Neural cell (in vitro differentiated cells): ENCODE measurements around the gene OLFM1. TPM values are rescaled to one million over a fixed set of nuclear protein-coding genes. Genes with fewer than 3 reads are reported as not detected.

Experiments
- H2AFZ ChIP-seq: fragments of 200-600, 300-800 bp; sonication (generic), shearing (Covaris generic); 2 replicates; pipeline ENCODE4 v1.6.0; 2014; ENCODE audit warnings: low read depth, mild to moderate bottlenecking, antibody characterized with exemption, low read length, moderate library complexity
- H3F3A ChIP-seq: fragments of 200-600 bp; shearing (Covaris generic); 2 replicates; pipeline ENCODE4 v1.6.1; 2016; ENCODE audit warnings: mild to moderate bottlenecking, moderate library complexity, mixed read lengths, antibody characterized with exemption, low read length; ENCODE audit not compliant: insufficient read depth, poor library complexity, severe bottlenecking
- H3K27ac ChIP-seq: fragments of 200-600, 300-800 bp; sonication (generic), shearing (Covaris generic); 2 replicates; pipeline ENCODE4 v1.5.1; 2014; ENCODE audit warnings: mild to moderate bottlenecking, low read length, moderate library complexity
- H3K27me3 ChIP-seq: fragments of 300-800, 200-600 bp; sonication (generic), shearing (Covaris generic); 2 replicates; pipeline ENCODE4 v1.6.0; 2014; ENCODE audit warnings: mild to moderate bottlenecking, low read depth, low read length, moderate library complexity; ENCODE audit not compliant: insufficient read depth
- H3K36me3 ChIP-seq: fragments of 300-800, 200-600 bp; sonication (generic), shearing (Covaris generic); 2 replicates; pipeline ENCODE4 v1.5.1; 2014; ENCODE audit warnings: mild to moderate bottlenecking, antibody characterized with exemption, low read length, moderate library complexity; ENCODE audit not compliant: insufficient read depth
- H3K4me2 ChIP-seq: fragments of 300-800, 200-600 bp; sonication (generic), shearing (Covaris generic); 2 replicates; pipeline ENCODE4 v1.6.0; 2014; ENCODE audit warnings: mild to moderate bottlenecking, low read length
- H3K4me3 ChIP-seq: fragments of 300-800, 200-600 bp; sonication (generic), shearing (Covaris generic); 2 replicates; pipeline ENCODE4 v1.5.1; 2014; ENCODE audit warnings: mild to moderate bottlenecking, low read length, moderate library complexity
- H3K79me2 ChIP-seq: fragments of 200-600 bp; shearing (Covaris generic); replicated peaks from 2 replicates; pipeline ENCODE4 v1.6.0; 2014; ENCODE audit warnings: mild to moderate bottlenecking, low read length, moderate library complexity; ENCODE audit not compliant: insufficient read depth
- H3K9ac ChIP-seq: fragments of 300-800, 200-600 bp; sonication (generic), shearing (Covaris generic); 2 replicates; pipeline ENCODE4 v1.6.1; 2016; ENCODE audit warnings: mild to moderate bottlenecking, low read length, mixed read lengths
- H3K9me2 ChIP-seq: fragments of 200-600 bp; shearing (Covaris generic); 2 replicates; pipeline ENCODE4 v1.6.1; 2016; ENCODE audit warnings: mild to moderate bottlenecking, low read length, mixed read lengths; ENCODE audit not compliant: insufficient read depth
- H3K9me3 ChIP-seq: fragments of 200-600, 300-800 bp; sonication (generic), shearing (Covaris generic); 2 replicates; pipeline ENCODE4 v1.6.1; 2016; ENCODE audit warnings: mild to moderate bottlenecking, mixed run types, low read length, moderate library complexity, mixed read lengths
- H4K20me1 ChIP-seq: fragments of 200-600 bp; shearing (Covaris generic); 2 replicates; pipeline ENCODE4 v1.6.1; 2016; ENCODE audit warnings: mild to moderate bottlenecking, mixed run types; ENCODE audit not compliant: insufficient read depth
- CTCF ChIP-seq: fragments of 450-650 bp; IDR thresholded peaks from 2 replicates; pipeline ENCODE4 v1.5.1; 2014; ENCODE audit warnings: antibody characterized with exemption, mild to moderate bottlenecking, moderate library complexity; ENCODE audit not compliant: poor library complexity, severe bottlenecking
- EP300 ChIP-seq: fragments of 450-650 bp; conservative IDR thresholded peaks from 2 replicates; pipeline ENCODE4 v1.6.1; 2014; ENCODE audit warnings: antibody characterized with exemption, mild to moderate bottlenecking, moderate library complexity; ENCODE audit not compliant: poor library complexity, severe bottlenecking
- EZH2 ChIP-seq: fragments of 200-600, 300-800 bp; shearing (Covaris generic), sonication (generic); IDR thresholded peaks from 2 replicates; pipeline ENCODE4 v1.6.1; 2014; ENCODE audit warnings: antibody characterized with exemption, low read length, borderline replicate concordance, mild to moderate bottlenecking; ENCODE audit not compliant: insufficient read depth, poor library complexity, severe bottlenecking
- MXI1 ChIP-seq: fragments of 450-650 bp; conservative IDR thresholded peaks from 2 replicates; pipeline ENCODE4 v1.6.1; 2014; ENCODE audit warnings: antibody characterized with exemption, mild to moderate bottlenecking; ENCODE audit not compliant: poor library complexity, severe bottlenecking
- POLR2AphosphoS5 ChIP-seq: IDR thresholded peaks from 2 replicates; pipeline ENCODE4 v1.6.1; 2012
- RAD21 ChIP-seq: fragments of 450-650 bp; conservative IDR thresholded peaks from 2 replicates; pipeline ENCODE4 v1.6.1; 2014; ENCODE audit warnings: antibody characterized with exemption, mild to moderate bottlenecking, moderate library complexity
- REST ChIP-seq: IDR thresholded peaks from 2 replicates; pipeline ENCODE4 v1.6.1; 2012; ENCODE audit warnings: borderline replicate concordance
- SMC3 ChIP-seq: fragments of 450-650 bp; conservative IDR thresholded peaks from 2 replicates; pipeline ENCODE4 v1.6.1; 2014; ENCODE audit warnings: antibody characterized with exemption, mild to moderate bottlenecking, moderate library complexity; ENCODE audit not compliant: poor library complexity
- TAF1 ChIP-seq: IDR thresholded peaks from 2 replicates; pipeline ENCODE4 v1.6.1; 2012; ENCODE audit warnings: low read depth
- polyA plus RNA-seq: library from polyadenylated mRNA; depleted of rRNA; stranded (reverse); fragments of >200 nt; gene quantifications from 2 replicates; pipeline ENCODE4 v1.2.3, GENCODE V29; 2014

OLFM1 gene
- polyA plus RNA-seq, 1 donor from 2014 or later: 102 TPM

- no peaks in the 10 kb centered on the region for H3K36me3 ChIP-seq
- H3K4me3 ChIP-seq: peak overlapping the region; percentile 53
- H3K27ac ChIP-seq: peak overlapping the region; percentile 75
- H3K9me2 ChIP-seq: no peaks in the 10 kb centered on the region
- H3K4me2 ChIP-seq: peak overlapping the region; percentile 46
- H3K79me2 ChIP-seq: no peaks in the 10 kb centered on the region
- no peaks in the 10 kb centered on the region for H3K9me3 ChIP-seq
- H3F3A ChIP-seq: no peaks in the 10 kb centered on the region
- peak overlapping the region; percentile 35 for H2AFZ ChIP-seq
- no peaks in the 10 kb centered on the region for H3K27me3 ChIP-seq
- peak overlapping the region; percentile 59 for H3K9ac ChIP-seq
- peak; percentile 82 for TF ChIP-seq REST
- TF ChIP-seq SMC3: peak; percentile 44
- TF ChIP-seq CTCF: no peak
- TF ChIP-seq TAF1: no peak
- peak; percentile 39 for TF ChIP-seq RAD21
- TF ChIP-seq MXI1: peak; percentile 27
- no peak for TF ChIP-seq EZH2
- peak; percentile 35 for TF ChIP-seq EP300
- TF ChIP-seq POLR2AphosphoS5: peak; percentile 50
- H4K20me1 ChIP-seq: no peaks in the 10 kb centered on the region
Observed at GRCh38 chr9:135070198-135070951, 17.1 kb upstream of the OLFM1 start.

GRCh38 chr9:135070964-135071735 lies 16.3 kb upstream of the OLFM1 start:
- no peak overlapping the region for H2AFZ ChIP-seq
- no peaks in the 10 kb centered on the region for H3K9me3 ChIP-seq
- H3F3A ChIP-seq: no peaks in the 10 kb centered on the region
- H3K9me2 ChIP-seq: no peaks in the 10 kb centered on the region
- H3K4me2 ChIP-seq: peak overlapping the region; percentile 46
- H3K27me3 ChIP-seq: no peaks in the 10 kb centered on the region
- H4K20me1 ChIP-seq: no peaks in the 10 kb centered on the region
- peak overlapping the region; percentile 59 for H3K9ac ChIP-seq
- TF ChIP-seq EZH2 (no peak), CTCF (no peak), TAF1 (no peak)
- peak overlapping the region; percentile 75 for H3K27ac ChIP-seq
- H3K36me3 ChIP-seq: no peaks in the 10 kb centered on the region
- no peaks in the 10 kb centered on the region for H3K79me2 ChIP-seq
- peak overlapping the region; percentile 53 for H3K4me3 ChIP-seq
